Vagina (tissue), 2 donors: ENCODE measurements around the gene VWF.

Experiments used
- POLR2A ChIP-seq, 2 donors: fragments of 450-650 bp; IDR thresholded peaks; one replicate each; pipeline ENCODE4 v1.6.1; 2017; ENCODE audit warnings: antibody characterized with exemption in 2 of 2, mild to moderate bottlenecking in 2 of 2, moderate library complexity in 2 of 2
- TF ChIP-seq, protein P1 (sequence below), 3 experiments: fragments of 450-650 bp in 2 of 3; fragments of 200-600 bp in 1 of 3; sonication (generic) in 1 of 3; IDR thresholded peaks; one replicate each; pipeline ENCODE4 v1.5.1; 2017 to 2019; ENCODE audit warnings: antibody characterized with exemption in 3 of 3, mild to moderate bottlenecking in 2 of 3, moderate library complexity in 2 of 3

DNA sequence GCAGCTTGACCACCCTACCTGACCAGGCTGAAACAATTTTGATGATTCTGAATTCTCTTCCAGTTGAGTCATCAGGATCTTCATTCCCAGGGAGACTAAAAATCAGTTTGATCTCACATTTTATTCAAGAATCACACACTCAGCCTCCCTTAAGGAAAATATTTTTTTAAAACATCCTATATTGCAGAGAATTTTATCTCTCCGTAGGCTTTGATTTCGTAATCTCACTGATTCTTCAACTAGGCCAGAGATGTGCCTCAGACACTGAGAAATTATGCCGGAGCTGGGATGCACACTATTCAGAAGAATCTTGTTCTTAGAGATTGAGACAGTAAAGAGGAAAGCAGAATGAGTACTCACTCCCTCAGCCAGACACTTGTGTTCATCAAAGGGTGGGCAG is 172.4 kb downstream of the VWF start:
- TF ChIP-seq, protein P1, sequence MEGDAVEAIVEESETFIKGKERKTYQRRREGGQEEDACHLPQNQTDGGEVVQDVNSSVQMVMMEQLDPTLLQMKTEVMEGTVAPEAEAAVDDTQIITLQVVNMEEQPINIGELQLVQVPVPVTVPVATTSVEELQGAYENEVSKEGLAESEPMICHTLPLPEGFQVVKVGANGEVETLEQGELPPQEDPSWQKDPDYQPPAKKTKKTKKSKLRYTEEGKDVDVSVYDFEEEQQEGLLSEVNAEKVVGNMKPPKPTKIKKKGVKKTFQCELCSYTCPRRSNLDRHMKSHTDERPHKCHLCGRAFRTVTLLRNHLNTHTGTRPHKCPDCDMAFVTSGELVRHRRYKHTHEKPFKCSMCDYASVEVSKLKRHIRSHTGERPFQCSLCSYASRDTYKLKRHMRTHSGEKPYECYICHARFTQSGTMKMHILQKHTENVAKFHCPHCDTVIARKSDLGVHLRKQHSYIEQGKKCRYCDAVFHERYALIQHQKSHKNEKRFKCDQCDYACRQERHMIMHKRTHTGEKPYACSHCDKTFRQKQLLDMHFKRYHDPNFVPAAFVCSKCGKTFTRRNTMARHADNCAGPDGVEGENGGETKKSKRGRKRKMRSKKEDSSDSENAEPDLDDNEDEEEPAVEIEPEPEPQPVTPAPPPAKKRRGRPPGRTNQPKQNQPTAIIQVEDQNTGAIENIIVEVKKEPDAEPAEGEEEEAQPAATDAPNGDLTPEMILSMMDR (IDR thresholded peaks at IDR 0.05) = no peak
- no peak for TF ChIP-seq POLR2A (IDR thresholded peaks at IDR 0.05)
